Keratinocyte (primary cell): ENCODE data around the gene TLR1. TPM values are rescaled to one million over a fixed set of nuclear protein-coding genes. Genes with fewer than 3 reads are reported as not detected.
A peak's percentile ranks its signal among the peaks of the same experiment; 100 is the strongest.

Experiments used
- DNase-seq: peaks from one replicate; pipeline ENCODE4 v3.0.0-alpha.2; 2011; ENCODE audit warnings: low read depth, missing footprints, low spot score
- FAIRE-seq: peaks from 2 replicates; lab custom pipeline; 2011; peaks lifted over from hg19 to GRCh38; lab: Jason Lieb, UNC
- H2AFZ ChIP-seq: 2 replicates; pipeline ENCODE4 v1.6.0; 2012; ENCODE audit warnings: low read length, control low read depth, inconsistent platforms; ENCODE audit not compliant: control insufficient read depth
- H3K27ac ChIP-seq: 2 replicates; pipeline ENCODE4 v1.5.1; 2011; ENCODE audit warnings: low read length; ENCODE audit not compliant: control insufficient read depth, insufficient read depth
- H3K27me3 ChIP-seq: 3 replicates; pipeline ENCODE4 v1.6.0; 2011; ENCODE audit warnings: low read length; ENCODE audit not compliant: control insufficient read depth, insufficient read depth; ENCODE audit errors: extremely low read depth
- H3K36me3 ChIP-seq, 2 experiments: 2 replicates in 1 of 2; 3 replicates in 1 of 2; pipeline ENCODE4 v1.5.1; 2011; ENCODE audit warnings: low read length in 2 of 2, mild to moderate bottlenecking in 1 of 2; ENCODE audit not compliant: control insufficient read depth in 2 of 2, insufficient read depth in 2 of 2; ENCODE audit errors: extremely low read depth in 1 of 2
- H3K4me1 ChIP-seq: 3 replicates; pipeline ENCODE4 v1.5.1; 2011; ENCODE audit warnings: low read length; ENCODE audit not compliant: control insufficient read depth, insufficient read depth; ENCODE audit errors: extremely low read depth
- H3K4me2 ChIP-seq: 3 replicates; pipeline ENCODE4 v1.6.0; 2011; ENCODE audit warnings: low read depth, low read length; ENCODE audit not compliant: control insufficient read depth, insufficient read depth; ENCODE audit errors: extremely low read depth
- H3K4me3 ChIP-seq, 3 experiments: fragments of 200-600 bp in 1 of 3; sonication (generic) in 1 of 3; 2 replicates in 2 of 3; 3 replicates in 1 of 3; pipeline ENCODE4 v1.5.1; 2011 to 2016; ENCODE audit warnings: low read length in 3 of 3, mild to moderate bottlenecking in 3 of 3, control low read depth in 2 of 3, inconsistent platforms in 1 of 3, low read depth in 1 of 3, mixed read lengths in 1 of 3, mixed run types in 1 of 3, moderate library complexity in 1 of 3; ENCODE audit not compliant: control insufficient read depth in 2 of 3, insufficient read depth in 2 of 3; ENCODE audit errors: extremely low read depth in 1 of 3
- H3K79me2 ChIP-seq: 2 replicates; pipeline ENCODE4 v1.6.0; 2012; ENCODE audit warnings: low read length; ENCODE audit not compliant: control insufficient read depth, insufficient read depth
- H3K9ac ChIP-seq: 3 replicates; pipeline ENCODE4 v1.6.0; 2011; ENCODE audit warnings: low read length; ENCODE audit not compliant: control insufficient read depth, insufficient read depth; ENCODE audit errors: extremely low read depth
- H3K9me1 ChIP-seq: 3 replicates; pipeline ENCODE4 v1.6.0; 2011; ENCODE audit warnings: low read length; ENCODE audit not compliant: control insufficient read depth, insufficient read depth; ENCODE audit errors: extremely low read depth
- H3K9me3 ChIP-seq: 2 replicates; pipeline ENCODE4 v1.5.1; 2012; ENCODE audit warnings: low read depth, low read length; ENCODE audit not compliant: control insufficient read depth
- H4K20me1 ChIP-seq: 3 replicates; pipeline ENCODE4 v1.6.0; 2011; ENCODE audit warnings: low read length; ENCODE audit not compliant: control insufficient read depth, insufficient read depth; ENCODE audit errors: extremely low read depth
- CTCF ChIP-seq, 3 experiments: IDR thresholded peaks in 1 of 3; conservative IDR thresholded peaks in 1 of 3; optimal IDR thresholded peaks in 1 of 3; 2 replicates in 2 of 3; 3 replicates in 1 of 3; pipeline versions ENCODE3 to v1.5.1; 2011; ENCODE audit warnings: low read length in 3 of 3, mild to moderate bottlenecking in 3 of 3, moderate library complexity in 2 of 3, control low read depth in 1 of 3, inconsistent platforms in 1 of 3; ENCODE audit not compliant: insufficient read depth in 2 of 3; ENCODE audit errors: extremely low read depth in 1 of 3
- EZH2 ChIP-seq: IDR thresholded peaks from one replicate; pipeline ENCODE4 v1.6.1; 2012; ENCODE audit warnings: inconsistent platforms, mild to moderate bottlenecking, low read length, moderate library complexity
- dilution Hi-C: fragments of 300-500 bp; cut with MboI; formaldehyde crosslinking; loops from one replicate; pipeline ENCODE4 v1.7.0; 2020; ENCODE audit warnings: low sequenced_read_pairs; ENCODE audit not compliant: extremely low pct_ligation_motif_present
- polyA plus RNA-seq, 5 experiments: library from polyadenylated mRNA; depleted of rRNA in 3 of 5; stranded (reverse) in 3 of 5; stranded (forward) in 1 of 5; unstranded in 1 of 5; fragments of >200 nt; gene quantifications; 1 replicate in 1 of 5; 2 replicates in 3 of 5; 3 replicates in 1 of 5; pipeline versions ENCODE4 v1.2.1 to v1.2.3, GENCODE V29; 2011 to 2012; ENCODE audit warnings: missing spikeins in 2 of 5, low read depth in 1 of 5, low replicate concordance in 1 of 5

The TLR1 gene
- polyA plus RNA-seq, 1 donor (not counting 4 experiments of a cell fraction or from before 2014, with no cell fraction given): 0.73 TPM

GRCh38 chr4:38785901-38786402 lies 18.6 kb downstream of the TLR1 start:
- Histone ChIP-seq H3K79me2 (no peaks in the 10 kb centered on the region), H3K9me1 (no peaks in the 10 kb centered on the region), H3K4me3 (no peak overlapping the region), H3K4me2 (no peak overlapping the region), H3K36me3 (no peaks in the 10 kb centered on the region), H3K4me1 (peaks cover 6% of the 10 kb centered on the region), H2AFZ (no peak overlapping the region), H3K9ac (no peak overlapping the region), H4K20me1 (no peaks in the 10 kb centered on the region), H3K27me3 (no peaks in the 10 kb centered on the region), H3K27ac (no peak overlapping the region), H3K9me3 (no peaks in the 10 kb centered on the region)
- dilution Hi-C loops: no loop called here
- FAIRE-seq: no peak
- TF ChIP-seq EZH2 (no peak), CTCF (optimal IDR thresholded peaks at IDR 0.05 in 1 of 3, IDR thresholded peaks at IDR 0.05 in 1 of 3, conservative IDR thresholded peaks at IDR 0.05 in 1 of 3; ENCODE audit: extremely low read depth in 1 of 3, insufficient read depth in 2 of 3, low read length in 3 of 3) (no peak)
- DNase-seq: no peak

- no peak for TF ChIP-seq EZH2
- no peak for TF ChIP-seq CTCF (optimal IDR thresholded peaks at IDR 0.05 in 1 of 3, IDR thresholded peaks at IDR 0.05 in 1 of 3, conservative IDR thresholded peaks at IDR 0.05 in 1 of 3; ENCODE audit: extremely low read depth in 1 of 3, insufficient read depth in 2 of 3, low read length in 3 of 3)
- Histone ChIP-seq H3K36me3 (no peaks in the 10 kb centered on the region), H3K27me3 (no peaks in the 10 kb centered on the region), H3K9ac (no peak overlapping the region), H3K4me1 (peaks cover 6% of the 10 kb centered on the region), H3K4me3 (no peak overlapping the region), H3K9me1 (no peaks in the 10 kb centered on the region), H2AFZ (peak overlapping the region; percentile 14), H3K4me2 (no peak overlapping the region), H3K27ac (no peak overlapping the region), H3K9me3 (no peaks in the 10 kb centered on the region), H4K20me1 (no peaks in the 10 kb centered on the region), H3K79me2 (no peaks in the 10 kb centered on the region)
- DNase-seq (no peak), FAIRE-seq (no peak)
- dilution Hi-C loops: no loop called here
Measured at GRCh38 chr4:38785041-38785790, 19.4 kb downstream of the TLR1 start.
